Ovary (tissue), 3 donors: ENCODE results near the gene NAA15.

Source experiments
- EP300 ChIP-seq: sonication (generic); formaldehyde crosslinking; IDR thresholded peaks from one replicate; pipeline ENCODE4 v1.6.1; 2017; ENCODE audit warnings: antibody characterized with exemption
- TF ChIP-seq, protein P1 (sequence below), 3 donors: fragments of 450-650 bp in 2 of 3; fragments of 200-600 bp in 1 of 3; IDR thresholded peaks; one replicate each; pipeline versions ENCODE4 v1.5.1 to v1.8.0; 2016 to 2022; ENCODE audit warnings: antibody characterized with exemption in 3 of 3, mild to moderate bottlenecking in 1 of 3
- donor health status: DM: no; HTN: no; CAD: no.

DNA sequence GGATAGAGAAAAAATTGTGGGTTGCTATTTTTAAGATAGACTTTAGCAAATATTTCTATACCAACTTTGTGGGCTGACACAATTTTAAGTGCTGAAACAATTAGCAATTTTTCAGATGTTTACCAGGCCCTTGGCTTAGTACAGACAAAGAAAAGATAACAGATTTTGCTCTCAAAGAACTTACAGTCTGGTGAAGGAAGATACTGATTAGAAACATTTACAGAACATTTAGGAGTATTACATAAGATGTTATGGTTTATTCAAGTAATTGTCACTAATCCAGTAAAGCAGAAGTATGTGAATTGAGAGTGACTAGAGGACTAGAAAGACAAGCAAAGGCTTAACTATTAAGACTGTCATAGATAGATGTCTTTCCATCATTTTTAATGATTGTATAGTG, 36.3 kb downstream of the NAA15 start:
- TF ChIP-seq, protein P1, sequence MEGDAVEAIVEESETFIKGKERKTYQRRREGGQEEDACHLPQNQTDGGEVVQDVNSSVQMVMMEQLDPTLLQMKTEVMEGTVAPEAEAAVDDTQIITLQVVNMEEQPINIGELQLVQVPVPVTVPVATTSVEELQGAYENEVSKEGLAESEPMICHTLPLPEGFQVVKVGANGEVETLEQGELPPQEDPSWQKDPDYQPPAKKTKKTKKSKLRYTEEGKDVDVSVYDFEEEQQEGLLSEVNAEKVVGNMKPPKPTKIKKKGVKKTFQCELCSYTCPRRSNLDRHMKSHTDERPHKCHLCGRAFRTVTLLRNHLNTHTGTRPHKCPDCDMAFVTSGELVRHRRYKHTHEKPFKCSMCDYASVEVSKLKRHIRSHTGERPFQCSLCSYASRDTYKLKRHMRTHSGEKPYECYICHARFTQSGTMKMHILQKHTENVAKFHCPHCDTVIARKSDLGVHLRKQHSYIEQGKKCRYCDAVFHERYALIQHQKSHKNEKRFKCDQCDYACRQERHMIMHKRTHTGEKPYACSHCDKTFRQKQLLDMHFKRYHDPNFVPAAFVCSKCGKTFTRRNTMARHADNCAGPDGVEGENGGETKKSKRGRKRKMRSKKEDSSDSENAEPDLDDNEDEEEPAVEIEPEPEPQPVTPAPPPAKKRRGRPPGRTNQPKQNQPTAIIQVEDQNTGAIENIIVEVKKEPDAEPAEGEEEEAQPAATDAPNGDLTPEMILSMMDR (IDR thresholded peaks at IDR 0.05): no peak
- TF ChIP-seq EP300: no peak
